ENCODE measurements around the gene UPF3B. TPM values are rescaled to one million over a fixed set of nuclear protein-coding genes. Genes with fewer than 3 reads are reported as not detected.
"Not testable (repeated sequence)": the region's sequence is repeated elsewhere in the genome, so short reads cannot be mapped to it uniquely, and the experiment has no call there.

Gene UPF3B
- total and polyA plus RNA-seq, 9 donors = 3.5 to 11.7 (median 7.7) TPM

DNA sequence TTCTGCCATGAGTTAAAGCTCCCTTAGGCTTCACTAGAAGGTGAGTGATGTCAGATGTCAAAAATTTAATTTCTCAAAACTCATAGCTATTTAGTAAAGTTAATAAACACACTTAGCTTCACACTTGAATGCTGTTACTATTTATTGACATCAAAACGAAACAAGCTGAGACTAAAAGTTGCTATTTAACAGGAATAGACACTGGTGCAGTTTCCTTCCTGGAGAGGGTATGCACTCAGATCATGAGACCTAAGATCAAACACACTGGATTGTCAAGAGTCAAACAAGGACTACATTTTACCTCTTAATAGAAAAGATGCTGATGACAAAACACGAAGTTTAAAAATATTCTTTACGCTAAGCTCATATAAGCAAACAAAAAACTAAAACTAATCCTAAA, 18.9 kb downstream of the UPF3B start:
- Histone ChIP-seq H3K27ac (no peak overlapping the region), H3K27me3 (no peaks in the 10 kb centered on the region), H3K4me1 (ENCODE audit: insufficient read depth) (no peaks in the 10 kb centered on the region), H3K9me3 (no peaks in the 10 kb centered on the region), H3K36me3 (no peaks in the 10 kb centered on the region), H3K4me3 (no peak overlapping the region)
- 74 to 78% (median 75%) methylated on average over 3 of the region's 3 CpGs for WGBS, 3 donors
- no peak for TF ChIP-seq EP300 (IDR thresholded peaks at IDR 0.05)
- no peak for TF ChIP-seq POLR2A (IDR thresholded peaks at IDR 0.05)
- TF ChIP-seq, protein P1, sequence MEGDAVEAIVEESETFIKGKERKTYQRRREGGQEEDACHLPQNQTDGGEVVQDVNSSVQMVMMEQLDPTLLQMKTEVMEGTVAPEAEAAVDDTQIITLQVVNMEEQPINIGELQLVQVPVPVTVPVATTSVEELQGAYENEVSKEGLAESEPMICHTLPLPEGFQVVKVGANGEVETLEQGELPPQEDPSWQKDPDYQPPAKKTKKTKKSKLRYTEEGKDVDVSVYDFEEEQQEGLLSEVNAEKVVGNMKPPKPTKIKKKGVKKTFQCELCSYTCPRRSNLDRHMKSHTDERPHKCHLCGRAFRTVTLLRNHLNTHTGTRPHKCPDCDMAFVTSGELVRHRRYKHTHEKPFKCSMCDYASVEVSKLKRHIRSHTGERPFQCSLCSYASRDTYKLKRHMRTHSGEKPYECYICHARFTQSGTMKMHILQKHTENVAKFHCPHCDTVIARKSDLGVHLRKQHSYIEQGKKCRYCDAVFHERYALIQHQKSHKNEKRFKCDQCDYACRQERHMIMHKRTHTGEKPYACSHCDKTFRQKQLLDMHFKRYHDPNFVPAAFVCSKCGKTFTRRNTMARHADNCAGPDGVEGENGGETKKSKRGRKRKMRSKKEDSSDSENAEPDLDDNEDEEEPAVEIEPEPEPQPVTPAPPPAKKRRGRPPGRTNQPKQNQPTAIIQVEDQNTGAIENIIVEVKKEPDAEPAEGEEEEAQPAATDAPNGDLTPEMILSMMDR (IDR thresholded peaks at IDR 0.05) = no peak
- intact Hi-C loops (cut with DNase I) = no loop called here
- DNase-seq = no peak

DNA sequence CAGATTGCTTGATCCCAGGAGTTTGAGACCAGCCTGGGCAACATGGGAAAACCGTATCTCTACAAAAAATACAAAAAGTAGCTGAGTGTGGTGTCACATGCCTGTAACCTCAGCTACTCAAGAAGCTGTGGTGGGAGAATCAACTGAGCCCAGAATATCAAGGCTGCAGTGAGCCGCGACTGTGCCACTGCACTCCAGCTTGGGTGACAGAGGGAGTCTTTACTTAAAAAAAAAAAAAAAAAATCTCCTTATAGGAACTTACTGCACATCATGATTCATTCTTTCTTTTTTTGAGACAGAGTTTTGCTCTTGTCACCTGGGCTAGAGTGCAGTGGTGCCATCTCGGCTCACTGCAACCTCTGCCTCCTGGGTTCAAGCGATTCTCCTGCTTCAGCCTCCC, 24.3 kb downstream of the UPF3B start:
- H3K27ac ChIP-seq = no peak overlapping the region
- no peaks in the 10 kb centered on the region for H3K27me3 ChIP-seq
- no peaks in the 10 kb centered on the region for H3K36me3 ChIP-seq
- no peak for DNase-seq
- H3K4me3 ChIP-seq = no peak overlapping the region
- intact Hi-C loops (cut with DNase I) = no loop called here
- H3K4me1 ChIP-seq (ENCODE audit: insufficient read depth) = no peaks in the 10 kb centered on the region
- no peaks in the 10 kb centered on the region for H3K9me3 ChIP-seq
- TF ChIP-seq POLR2A (IDR thresholded peaks at IDR 0.05) (no peak), EP300 (IDR thresholded peaks at IDR 0.05) (no peak)
- TF ChIP-seq, protein P1 (IDR thresholded peaks at IDR 0.05) = no peak
- WGBS, 3 donors = 83 to 92% (median 88%) methylated on average over 5 of the region's 5 CpGs

DNA sequence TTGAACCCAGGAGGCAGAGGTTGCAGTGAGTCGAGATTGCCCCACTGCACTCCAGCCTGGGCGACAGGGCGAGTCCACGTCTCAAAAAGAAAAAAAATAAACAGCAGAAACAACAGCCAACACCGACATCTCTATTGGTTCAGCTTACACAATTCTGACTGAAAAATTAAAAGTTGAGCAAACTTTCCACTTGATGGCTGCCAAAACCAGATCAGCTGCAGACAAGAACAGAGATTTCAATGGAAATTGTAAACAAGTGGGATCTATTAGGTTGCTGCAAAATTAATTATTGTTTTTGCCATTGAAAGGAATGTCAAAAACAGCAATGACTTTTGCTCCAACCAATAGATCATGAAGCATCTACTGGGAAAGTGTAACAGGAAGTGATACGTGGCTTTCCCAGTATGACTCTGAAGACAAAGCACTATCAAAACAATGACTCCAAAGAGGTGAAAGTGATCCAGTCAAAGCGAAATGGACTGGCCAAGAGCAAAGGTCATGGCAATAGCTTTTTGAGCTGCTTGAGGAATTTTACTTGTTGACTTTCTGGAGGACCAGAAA, 26.3 kb downstream of the UPF3B start:
- peak overlapping the region in 1 of 2 donors; percentile 23 for H3K27ac ChIP-seq
- 31 to 52% (median 39%) methylated on average over 7 of the region's 7 CpGs for WGBS, 3 donors

DNA sequence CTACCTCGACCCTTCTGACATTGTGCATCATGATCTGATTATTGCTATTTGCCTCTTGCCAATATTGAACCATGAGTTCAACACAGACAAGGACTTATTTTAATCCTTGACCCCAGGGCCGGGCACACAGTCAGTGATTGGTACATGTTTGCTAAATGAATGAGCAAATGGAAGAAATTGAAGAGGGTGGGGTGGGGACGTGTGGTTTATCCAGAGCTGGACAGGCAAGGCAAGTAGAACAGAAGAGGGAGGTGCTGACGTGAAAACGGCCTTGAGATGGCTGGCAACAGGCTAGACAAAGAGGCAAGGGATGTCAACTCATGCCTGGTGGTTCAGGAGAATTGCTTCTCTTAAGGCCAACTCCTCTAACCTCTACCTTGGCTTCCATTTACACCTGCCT, 28.5 kb downstream of the UPF3B start:
- H3K36me3 ChIP-seq; DNase-seq; H3K27me3 ChIP-seq; H3K4me1 ChIP-seq (ENCODE audit: insufficient read depth); H3K9me3 ChIP-seq; H3K4me3 ChIP-seq; H3K27ac ChIP-seq; intact Hi-C loops (cut with DNase I): not testable (repeated sequence)
- 24 to 28% (median 25%) methylated on average over 2 to 3 of the region's 5 CpGs for WGBS, 3 donors

More for the DNA sequence above, 26.3 kb downstream of the UPF3B start:
- no peak for DNase-seq
- Histone ChIP-seq H3K36me3 (no peaks in the 10 kb centered on the region), H3K9me3 (no peaks in the 10 kb centered on the region), H3K4me1 (ENCODE audit: insufficient read depth) (no peaks in the 10 kb centered on the region), H3K27me3 (no peaks in the 10 kb centered on the region), H3K4me3 (no peak overlapping the region)
- intact Hi-C loops (cut with DNase I) = no loop called here
- TF ChIP-seq EP300 (IDR thresholded peaks at IDR 0.05) (no peak), POLR2A (IDR thresholded peaks at IDR 0.05) (no peak)
- TF ChIP-seq, protein P1 (IDR thresholded peaks at IDR 0.05) = no peak

DNA sequence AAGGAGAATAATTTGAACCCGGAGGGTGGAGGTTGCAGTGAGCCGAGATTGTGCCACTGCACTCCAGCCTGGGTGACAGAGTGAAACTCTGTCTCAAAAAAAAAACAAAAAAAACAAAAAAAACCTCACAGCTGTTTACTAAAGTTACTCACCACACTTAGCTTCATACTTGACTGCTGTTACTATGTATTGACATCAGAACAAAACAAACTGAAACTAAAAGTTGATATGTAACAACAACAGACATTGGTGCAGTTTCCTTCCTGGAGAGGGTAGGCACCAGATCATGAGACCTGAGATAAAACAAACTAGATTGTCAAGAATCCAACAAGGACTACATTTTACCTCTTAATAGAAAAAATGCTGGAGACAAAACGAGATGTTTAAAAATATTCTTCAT, 31.1 kb downstream of the UPF3B start:
- intact Hi-C loops (cut with DNase I); H3K9me3 ChIP-seq; H3K4me3 ChIP-seq; H3K36me3 ChIP-seq; H3K4me1 ChIP-seq (ENCODE audit: insufficient read depth); H3K27ac ChIP-seq; DNase-seq; H3K27me3 ChIP-seq: not testable (repeated sequence)
- WGBS, 3 donors = 48 to 63% (median 53%) methylated on average over 3 of the region's 3 CpGs
